ENCODE results near the gene HIPK4. TPM values are rescaled to one million over a fixed set of nuclear protein-coding genes. Genes with fewer than 3 reads are reported as not detected.
A peak's percentile ranks its signal among the peaks of the same experiment; 100 is the strongest.
"Not testable (repeated sequence)": the region's sequence is repeated elsewhere in the genome, so short reads cannot be mapped to it uniquely, and the experiment has no call there.

The HIPK4 gene
- total RNA-seq, 6 experiments from 2014 or later, result 0.15 TPM; not detected in 5

DNA sequence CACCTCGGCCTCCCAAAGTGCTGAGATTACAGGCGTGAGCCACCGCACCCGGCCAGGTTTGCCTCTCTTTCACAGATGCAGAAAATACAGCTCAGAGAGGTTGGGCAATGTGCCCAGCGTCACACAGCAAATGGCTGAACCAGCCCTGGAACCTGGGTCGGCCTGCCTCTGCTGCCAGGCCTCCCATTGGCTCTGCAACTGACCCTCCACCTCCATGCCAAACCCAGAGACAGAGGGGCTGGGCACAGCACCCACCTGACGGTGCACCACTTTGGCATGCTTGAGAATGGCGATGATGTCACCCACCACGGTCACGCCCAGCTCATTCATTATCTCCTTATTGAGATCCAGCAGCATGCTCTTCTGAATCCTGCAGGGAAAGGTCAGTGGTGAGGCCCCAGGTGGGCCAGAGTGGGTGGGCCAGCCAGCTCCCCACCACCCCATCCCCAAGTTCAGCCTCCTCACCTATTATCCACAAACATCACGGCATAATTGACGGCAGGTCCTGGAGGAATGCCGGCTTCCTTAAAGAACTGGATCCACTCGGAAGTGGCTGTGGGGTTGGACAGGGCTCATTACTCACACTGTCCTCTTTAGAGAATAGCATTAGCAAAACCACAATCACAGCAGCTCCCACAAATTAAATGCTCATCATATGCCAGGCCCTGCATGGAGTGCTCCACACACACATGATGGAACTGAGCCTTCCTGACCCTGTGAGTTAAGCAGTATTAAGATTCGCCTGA lies 54.0 kb downstream of the HIPK4 start:
- peaks cover 0 to 37% (median 13%) of the 10 kb centered on the region in 4 donors for H3K36me3 ChIP-seq
- WGBS (ENCODE audit: insufficient coverage, low coverage, low lambda C conversion rate, missing lambda C conversion rate), result 95% methylated on average over 4 of the region's 15 CpGs
- H3K4me3 ChIP-seq, result no peak overlapping the region
- H3K27me3 ChIP-seq, result no peaks in the 10 kb centered on the region
- intact Hi-C loops (cut with DNase I), result no loop called here
- no peaks in the 10 kb centered on the region for H3K4me1 ChIP-seq
- DNase-seq (no peak), ATAC-seq (no peak)
- H3K9me3 ChIP-seq, result no peaks in the 10 kb centered on the region
- no peak for TF ChIP-seq POLR2A (IDR thresholded peaks at IDR 0.05)
- TF ChIP-seq, protein P1, sequence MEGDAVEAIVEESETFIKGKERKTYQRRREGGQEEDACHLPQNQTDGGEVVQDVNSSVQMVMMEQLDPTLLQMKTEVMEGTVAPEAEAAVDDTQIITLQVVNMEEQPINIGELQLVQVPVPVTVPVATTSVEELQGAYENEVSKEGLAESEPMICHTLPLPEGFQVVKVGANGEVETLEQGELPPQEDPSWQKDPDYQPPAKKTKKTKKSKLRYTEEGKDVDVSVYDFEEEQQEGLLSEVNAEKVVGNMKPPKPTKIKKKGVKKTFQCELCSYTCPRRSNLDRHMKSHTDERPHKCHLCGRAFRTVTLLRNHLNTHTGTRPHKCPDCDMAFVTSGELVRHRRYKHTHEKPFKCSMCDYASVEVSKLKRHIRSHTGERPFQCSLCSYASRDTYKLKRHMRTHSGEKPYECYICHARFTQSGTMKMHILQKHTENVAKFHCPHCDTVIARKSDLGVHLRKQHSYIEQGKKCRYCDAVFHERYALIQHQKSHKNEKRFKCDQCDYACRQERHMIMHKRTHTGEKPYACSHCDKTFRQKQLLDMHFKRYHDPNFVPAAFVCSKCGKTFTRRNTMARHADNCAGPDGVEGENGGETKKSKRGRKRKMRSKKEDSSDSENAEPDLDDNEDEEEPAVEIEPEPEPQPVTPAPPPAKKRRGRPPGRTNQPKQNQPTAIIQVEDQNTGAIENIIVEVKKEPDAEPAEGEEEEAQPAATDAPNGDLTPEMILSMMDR (IDR thresholded peaks at IDR 0.05), result no peak
- no peak overlapping the region for H3K27ac ChIP-seq

DNA sequence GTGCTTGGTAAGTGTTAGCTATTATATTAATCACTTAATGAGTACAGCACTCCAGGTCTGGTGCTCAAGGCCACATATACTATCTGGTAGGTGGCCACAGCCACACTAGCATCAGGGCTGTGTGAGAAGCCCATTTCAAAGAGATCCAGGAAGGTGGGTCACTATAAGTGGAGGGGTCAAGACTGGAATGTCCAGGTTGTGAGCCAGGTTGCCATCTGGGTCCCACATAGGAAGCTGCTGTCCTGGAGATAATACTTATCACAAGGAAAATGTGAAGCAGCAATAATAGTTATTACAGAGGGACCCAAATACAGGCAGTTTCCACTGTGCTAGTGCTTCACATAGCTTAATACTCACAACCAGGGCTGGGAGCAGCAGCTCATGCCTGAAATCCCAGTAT lies 54.9 kb downstream of the HIPK4 start:
- no peak for DNase-seq
- H3K27ac ChIP-seq, result no peak overlapping the region
- no peaks in the 10 kb centered on the region for H3K9me3 ChIP-seq
- H3K4me3 ChIP-seq, result no peak overlapping the region
- H3K36me3 ChIP-seq, result peaks cover 0 to 42% (median 15%) of the 10 kb centered on the region in 4 donors
- ATAC-seq, result peak in 1 of 4 donors; percentile 49
- intact Hi-C loops (cut with DNase I), result no loop called here
- no peaks in the 10 kb centered on the region for H3K27me3 ChIP-seq
- H3K4me1 ChIP-seq, result no peaks in the 10 kb centered on the region
- TF ChIP-seq, protein P1 (IDR thresholded peaks at IDR 0.05), result no peak
- no peak for TF ChIP-seq POLR2A (IDR thresholded peaks at IDR 0.05)

DNA sequence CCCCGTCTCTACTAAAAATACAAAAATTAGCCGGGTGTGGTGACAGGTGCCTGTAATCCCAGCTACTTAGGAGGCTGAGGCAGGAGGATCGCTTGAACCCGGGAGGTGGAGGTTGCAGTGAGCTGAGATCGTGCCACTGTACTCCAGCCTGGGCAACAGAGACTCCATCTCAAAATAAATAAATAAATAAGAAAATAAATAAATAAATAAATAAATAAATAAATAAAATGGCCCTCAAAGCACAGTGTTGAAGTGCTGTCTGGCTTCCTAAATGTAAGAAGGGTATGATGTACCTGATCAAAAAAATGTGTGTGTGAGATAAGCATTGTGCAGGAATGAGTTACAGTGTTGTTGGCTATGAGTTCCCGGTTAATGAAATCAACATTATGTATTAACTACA lies 56.9 kb downstream of the HIPK4 start:
- intact Hi-C loops (cut with DNase I); H3K9me3 ChIP-seq; H3K27ac ChIP-seq; H3K4me1 ChIP-seq; DNase-seq; H3K4me3 ChIP-seq; ATAC-seq; H3K27me3 ChIP-seq: not testable (repeated sequence)
- peaks cover 0 to 46% (median 13%) of the 10 kb centered on the region in 4 donors for H3K36me3 ChIP-seq
- 92% methylated on average over 6 of the region's 6 CpGs for WGBS (ENCODE audit: insufficient coverage, low coverage, low lambda C conversion rate, missing lambda C conversion rate)

DNA sequence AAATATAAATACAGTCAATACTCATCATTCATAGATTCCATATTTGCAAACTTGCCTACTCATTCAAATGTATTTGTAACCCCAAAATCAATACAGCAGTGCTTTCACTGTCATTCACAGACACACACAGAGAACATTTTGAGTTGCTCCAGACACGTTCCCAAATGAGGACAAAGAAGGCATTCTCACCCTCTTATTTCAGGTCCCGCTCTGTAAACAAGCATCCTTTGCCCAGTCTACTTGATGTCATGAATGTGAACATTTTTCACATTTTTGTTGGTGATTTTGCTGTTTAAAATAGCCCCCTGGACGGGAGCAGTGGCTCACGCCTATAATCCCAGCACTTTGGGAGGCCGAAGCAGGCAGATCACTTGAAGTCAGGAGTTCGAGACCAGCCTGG lies 57.3 kb downstream of the HIPK4 start:
- TF ChIP-seq, protein P1 (IDR thresholded peaks at IDR 0.05), result no peak
- no peak for TF ChIP-seq POLR2A (IDR thresholded peaks at IDR 0.05)
- H3K9me3 ChIP-seq, result no peaks in the 10 kb centered on the region
- no peak for ATAC-seq
- no peaks in the 10 kb centered on the region for H3K27me3 ChIP-seq
- H3K36me3 ChIP-seq, result peaks cover 0 to 49% (median 13%) of the 10 kb centered on the region in 4 donors
- WGBS (ENCODE audit: insufficient coverage, low coverage, low lambda C conversion rate, missing lambda C conversion rate), result 92% methylated on average over 6 of the region's 6 CpGs
- no peak for DNase-seq
- no peaks in the 10 kb centered on the region for H3K4me1 ChIP-seq
- intact Hi-C loops (cut with DNase I), result no loop called here
- no peak overlapping the region for H3K27ac ChIP-seq
- no peak overlapping the region for H3K4me3 ChIP-seq

DNA sequence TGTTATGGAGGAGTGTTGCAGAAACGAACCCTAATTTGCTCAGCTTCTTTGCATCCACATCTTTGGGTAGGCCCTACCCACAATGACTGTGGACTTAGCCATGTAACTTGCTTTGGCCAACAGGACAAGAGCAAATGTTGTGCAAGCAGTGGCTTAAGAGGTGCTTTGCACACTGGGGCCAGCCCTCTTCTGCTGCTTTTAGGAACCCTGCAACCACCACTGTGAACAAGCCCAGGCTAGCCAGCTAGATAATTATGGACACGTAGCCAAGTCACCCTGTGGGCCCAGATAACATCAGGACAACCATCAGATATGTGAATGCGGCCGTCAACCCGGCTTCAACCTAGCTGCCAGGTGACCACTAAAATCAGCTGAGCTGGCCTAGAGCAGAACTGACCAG lies 58.9 kb downstream of the HIPK4 start:
- DNase-seq (no peak), ATAC-seq (no peak)
- WGBS (ENCODE audit: insufficient coverage, low coverage, low lambda C conversion rate, missing lambda C conversion rate), result 90% methylated on average over 2 of the region's 5 CpGs
- no peaks in the 10 kb centered on the region for H3K9me3 ChIP-seq
- H3K27ac ChIP-seq, result no peak overlapping the region
- H3K36me3 ChIP-seq, result peaks cover 0 to 56% (median 13%) of the 10 kb centered on the region in 4 donors
- TF ChIP-seq POLR2A (IDR thresholded peaks at IDR 0.05), result no peak
- TF ChIP-seq, protein P1 (IDR thresholded peaks at IDR 0.05), result no peak
- no peaks in the 10 kb centered on the region for H3K27me3 ChIP-seq
- H3K4me1 ChIP-seq, result no peaks in the 10 kb centered on the region
- intact Hi-C loops (cut with DNase I), result no loop called here
- H3K4me3 ChIP-seq, result no peak overlapping the region

Small RNA genes within 50 kb of the gene (microRNA-seq; reads per million reads assigned to microRNA genes)
- 0 to 0.58 reads per million in 2 donors for gene MIR6796

Small RNA genes within 50 kb of the gene (small RNA-seq; reads per million reads assigned to genes)
- gene MIR6796 (0 reads per million in 2 experiments), gene RF00019 (0 reads per million in 2 experiments)

Other genes starting within 250 kb of the HIPK4 start
- 1 to 10 TPM; 4.2 to 7.0 (median 6.5) TPM for gene MAP3K10, start 198.8 kb downstream of the HIPK4 start, total RNA-seq
- not detected for gene TTC9B, start 171.8 kb downstream of the HIPK4 start, total RNA-seq
- gene CCNP, start 163.5 kb downstream of the HIPK4 start, total RNA-seq, result 1 to 10 TPM; 1.5 to 8.7 (median 3.9) TPM
- 100 to 1,000 TPM in 3 of 6 experiments, 10 to 100 TPM in 3; 83.2 to 132 (median 107) TPM for gene AKT2, start 104.8 kb downstream of the HIPK4 start, total RNA-seq
- 1 to 10 TPM; 4.8 to 8.1 (median 5.5) TPM for gene C19orf47, start 41.8 kb downstream of the HIPK4 start, total RNA-seq
- 100 to 1,000 TPM in 4 of 6 experiments, 10 to 100 TPM in 2; 84.7 to 197 (median 113) TPM for gene PLD3, start 41.5 kb downstream of the HIPK4 start, total RNA-seq
- under 1 TPM; 0.37 to 0.99 (median 0.60) TPM for gene PRX, start 23.2 kb upstream of the HIPK4 start, total RNA-seq
- gene SERTAD1, start 35.8 kb upstream of the HIPK4 start, total RNA-seq, result 10 to 100 TPM in 1 of 6 experiments, 1 to 10 TPM in 5; 3.7 to 11.7 (median 6.2) TPM
- 10 to 100 TPM in 1 of 6 experiments, 1 to 10 TPM in 5; 5.2 to 10.1 (median 7.4) TPM for gene SERTAD3, start 54.2 kb upstream of the HIPK4 start, total RNA-seq
- gene BLVRB, start 75.6 kb upstream of the HIPK4 start, total RNA-seq, result 100 to 1,000 TPM; 127 to 326 (median 146) TPM
- gene SPTBN4, start 76.8 kb upstream of the HIPK4 start, total RNA-seq, result 1 to 10 TPM in 1 of 6 experiments, under 1 TPM in 5; 0.44 to 1.6 (median 0.65) TPM
- gene SHKBP1, start 186.7 kb upstream of the HIPK4 start, total RNA-seq, result 10 to 100 TPM; 16.1 to 29.0 (median 22.4) TPM
- 10 to 100 TPM; 19.3 to 40.8 (median 34.4) TPM for gene LTBP4, start 211.2 kb upstream of the HIPK4 start, total RNA-seq

Data from right lobe of liver (tissue), 6 donors.